Prostate gland (tissue), 2 donors: ENCODE data around the gene SEMA5A. TPM values are rescaled to one million over a fixed set of nuclear protein-coding genes. Genes with fewer than 3 reads are reported as not detected.

ENCODE experiments used
- DNase-seq: peaks from one replicate; pipeline ENCODE4 v3.0.0-alpha.2; 2019; ENCODE audit warnings: low spot score
- H3K27ac ChIP-seq, 2 donors: fragments of 200-600 bp; sonication (generic); 2 replicates each; pipeline ENCODE4 v1.5.1; 2017 to 2019
- H3K27me3 ChIP-seq: fragments of 200-600 bp; sonication (generic); replicated peaks from 2 replicates; pipeline ENCODE4 v1.5.1; 2019; ENCODE audit not compliant: insufficient read depth
- H3K36me3 ChIP-seq, 2 donors: fragments of 200-600 bp; sonication (generic); 1 replicate in 1 of 2; 2 replicates in 1 of 2; pipeline versions ENCODE4 v1.5.1 to v1.8.1; 2017 to 2019
- H3K4me1 ChIP-seq: fragments of 200-600 bp; sonication (generic); replicated peaks from 2 replicates; pipeline ENCODE4 v1.5.1; 2019
- H3K4me3 ChIP-seq, 2 donors: fragments of 200-600 bp; sonication (generic); 2 replicates each; pipeline ENCODE4 v1.5.1; 2017 to 2019
- H3K9me3 ChIP-seq: fragments of 200-600 bp; sonication (generic); 2 replicates; pipeline ENCODE4 v1.5.1; 2017
- POLR2A ChIP-seq: fragments of 450-650 bp; IDR thresholded peaks from one replicate; pipeline ENCODE4 v1.6.1; 2016; ENCODE audit warnings: antibody characterized with exemption, mild to moderate bottlenecking
- POLR2AphosphoS5 ChIP-seq: sonication (generic); formaldehyde crosslinking; IDR thresholded peaks from one replicate; pipeline ENCODE4 v1.6.1; 2017; ENCODE audit warnings: antibody characterized with exemption
- WGBS: methylation state at CpG from one replicate; pipeline ENCODE4 v1.1.5; 2018; 5-methylcytosine and 5-hydroxymethylcytosine counted together
- intact Hi-C: fragments of 100-400 bp; cut with DNase I; formaldehyde crosslinking; loops from one replicate; pipeline ENCODE4 v1.14.2; 2022
- total RNA-seq, 2 donors: library from RNA; depleted of rRNA; stranded (reverse); fragments of >200 nt; gene quantifications; one replicate each; pipeline ENCODE4 v1.1.0, GENCODE V29; 2016
- TF ChIP-seq, protein P1 (sequence below), 4 experiments: fragments of 200-600 bp in 2 of 4; fragments of 450-650 bp in 2 of 4; sonication (generic) in 2 of 4; IDR thresholded peaks; 1 replicate in 3 of 4; 2 replicates in 1 of 4; pipeline ENCODE4 v1.5.1; 2016 to 2019; ENCODE audit warnings: antibody characterized with exemption in 4 of 4, mild to moderate bottlenecking in 2 of 4, moderate library complexity in 2 of 4

The SEMA5A gene
- total RNA-seq, 2 donors from 2014 or later, result 4.5 to 21.7 TPM

DNA sequence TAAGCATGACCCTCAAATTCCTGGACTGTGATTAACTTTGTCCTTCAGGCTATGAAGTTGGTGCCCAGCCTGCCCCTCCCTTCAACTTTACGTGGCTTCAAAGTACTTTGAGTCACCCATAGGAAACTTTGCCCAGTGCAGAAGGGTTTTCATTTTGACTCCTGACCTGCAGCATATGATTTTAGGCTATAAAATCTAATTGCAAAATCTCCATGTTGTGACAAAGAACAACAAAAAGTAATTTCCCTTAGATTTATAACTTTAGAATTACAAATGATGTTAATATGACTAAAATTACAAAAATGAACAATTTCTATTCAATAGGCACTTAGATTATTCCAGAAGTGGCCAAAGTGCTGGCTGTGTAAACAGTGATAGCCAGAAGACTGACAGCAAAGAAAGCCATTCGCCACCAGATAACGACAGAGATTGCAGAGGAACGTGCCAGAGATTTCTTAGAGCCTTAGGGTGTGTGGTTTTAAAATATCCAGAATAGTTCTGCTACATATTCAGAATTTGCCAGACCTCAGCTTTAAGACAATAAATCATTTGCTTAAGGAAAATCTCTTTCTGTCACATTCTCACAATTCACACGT is 197.4 kb downstream of the SEMA5A start:
- no peak overlapping the region for H3K27ac ChIP-seq
- TF ChIP-seq, protein P1, sequence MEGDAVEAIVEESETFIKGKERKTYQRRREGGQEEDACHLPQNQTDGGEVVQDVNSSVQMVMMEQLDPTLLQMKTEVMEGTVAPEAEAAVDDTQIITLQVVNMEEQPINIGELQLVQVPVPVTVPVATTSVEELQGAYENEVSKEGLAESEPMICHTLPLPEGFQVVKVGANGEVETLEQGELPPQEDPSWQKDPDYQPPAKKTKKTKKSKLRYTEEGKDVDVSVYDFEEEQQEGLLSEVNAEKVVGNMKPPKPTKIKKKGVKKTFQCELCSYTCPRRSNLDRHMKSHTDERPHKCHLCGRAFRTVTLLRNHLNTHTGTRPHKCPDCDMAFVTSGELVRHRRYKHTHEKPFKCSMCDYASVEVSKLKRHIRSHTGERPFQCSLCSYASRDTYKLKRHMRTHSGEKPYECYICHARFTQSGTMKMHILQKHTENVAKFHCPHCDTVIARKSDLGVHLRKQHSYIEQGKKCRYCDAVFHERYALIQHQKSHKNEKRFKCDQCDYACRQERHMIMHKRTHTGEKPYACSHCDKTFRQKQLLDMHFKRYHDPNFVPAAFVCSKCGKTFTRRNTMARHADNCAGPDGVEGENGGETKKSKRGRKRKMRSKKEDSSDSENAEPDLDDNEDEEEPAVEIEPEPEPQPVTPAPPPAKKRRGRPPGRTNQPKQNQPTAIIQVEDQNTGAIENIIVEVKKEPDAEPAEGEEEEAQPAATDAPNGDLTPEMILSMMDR (IDR thresholded peaks at IDR 0.05), result no peak
- TF ChIP-seq POLR2AphosphoS5 (no peak), POLR2A (no peak)
- no peak for DNase-seq
- no peaks in the 10 kb centered on the region for H3K27me3 ChIP-seq
- no peaks in the 10 kb centered on the region for H3K4me1 ChIP-seq
- H3K4me3 ChIP-seq, result no peak overlapping the region
- 19% methylated on average over 5 of the region's 5 CpGs for WGBS
- intact Hi-C loops, result no loop called here
- no peaks in the 10 kb centered on the region for H3K36me3 ChIP-seq
- H3K9me3 ChIP-seq, result no peaks in the 10 kb centered on the region

DNA sequence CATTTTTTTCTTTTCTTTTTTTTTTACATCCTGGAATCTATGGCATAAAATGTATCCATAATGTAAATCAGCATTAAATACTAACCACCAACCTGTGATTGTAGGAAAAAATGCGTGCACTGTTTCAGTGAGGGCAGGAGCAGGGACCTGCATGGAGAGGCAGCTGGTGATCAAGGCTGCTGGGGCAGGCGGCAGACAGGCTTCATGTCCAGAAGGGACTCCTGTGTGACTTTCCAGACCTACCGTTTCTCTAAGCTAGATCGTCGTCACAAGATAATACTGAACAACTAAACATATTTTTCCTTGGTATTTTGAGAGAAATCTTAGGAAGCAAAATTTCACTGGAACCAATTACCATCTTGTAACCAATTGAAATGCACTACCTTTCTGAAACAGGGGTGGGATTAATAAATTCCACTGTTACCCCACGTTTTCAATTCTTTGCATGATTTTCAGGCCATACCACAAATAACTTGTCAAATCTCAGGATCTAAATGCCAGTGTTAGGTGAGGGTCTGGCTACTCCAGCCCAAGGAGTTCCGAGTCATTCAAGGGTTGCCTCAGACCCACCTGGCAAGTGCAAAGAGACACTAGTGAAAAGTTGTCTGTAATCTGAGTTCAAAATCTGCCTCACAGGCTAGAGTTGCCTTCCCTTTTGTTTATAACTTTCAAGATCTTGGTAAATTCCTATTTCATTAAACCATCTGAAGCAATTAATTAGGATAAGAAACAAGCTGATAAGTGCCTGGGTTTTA is 198.2 kb downstream of the SEMA5A start:
- DNase-seq, result no peak
- no peak overlapping the region for H3K4me3 ChIP-seq
- no peaks in the 10 kb centered on the region for H3K27me3 ChIP-seq
- no peak for TF ChIP-seq POLR2A
- no peak for TF ChIP-seq POLR2AphosphoS5
- TF ChIP-seq, protein P1 (IDR thresholded peaks at IDR 0.05), result no peak
- H3K9me3 ChIP-seq, result no peaks in the 10 kb centered on the region
- H3K4me1 ChIP-seq, result no peaks in the 10 kb centered on the region
- no peaks in the 10 kb centered on the region for H3K36me3 ChIP-seq
- intact Hi-C loops, result no loop called here
- H3K27ac ChIP-seq, result no peak overlapping the region
- 77% methylated on average over 7 of the region's 7 CpGs for WGBS

DNA sequence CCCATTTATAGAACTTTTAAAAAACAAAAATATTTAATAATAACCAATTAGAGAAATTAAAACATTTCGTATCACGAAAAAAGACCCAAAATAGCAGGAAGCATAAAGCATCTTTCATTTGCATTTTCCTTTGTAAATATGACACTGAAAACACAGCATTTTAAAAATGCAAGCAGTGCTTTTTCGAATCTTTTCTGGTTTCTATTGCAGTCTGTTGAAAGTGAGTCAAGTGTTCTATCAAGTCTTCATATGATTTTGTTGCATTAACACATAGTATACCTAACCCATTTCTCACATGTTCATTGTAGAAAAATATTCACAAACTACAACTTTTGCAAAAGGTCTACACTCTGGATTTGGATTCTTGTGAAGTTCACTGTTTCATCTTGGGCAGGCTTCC is 198.8 kb downstream of the SEMA5A start:
- TF ChIP-seq POLR2AphosphoS5 (no peak), POLR2A (no peak)
- TF ChIP-seq, protein P1 (IDR thresholded peaks at IDR 0.05), result no peak
- 90% methylated on average over 3 of the region's 3 CpGs for WGBS
- no peak overlapping the region for H3K27ac ChIP-seq
- no peaks in the 10 kb centered on the region for H3K36me3 ChIP-seq
- no peaks in the 10 kb centered on the region for H3K9me3 ChIP-seq
- H3K4me3 ChIP-seq, result no peak overlapping the region
- H3K4me1 ChIP-seq, result no peaks in the 10 kb centered on the region
- intact Hi-C loops, result no loop called here
- H3K27me3 ChIP-seq, result no peaks in the 10 kb centered on the region
- DNase-seq, result no peak

DNA sequence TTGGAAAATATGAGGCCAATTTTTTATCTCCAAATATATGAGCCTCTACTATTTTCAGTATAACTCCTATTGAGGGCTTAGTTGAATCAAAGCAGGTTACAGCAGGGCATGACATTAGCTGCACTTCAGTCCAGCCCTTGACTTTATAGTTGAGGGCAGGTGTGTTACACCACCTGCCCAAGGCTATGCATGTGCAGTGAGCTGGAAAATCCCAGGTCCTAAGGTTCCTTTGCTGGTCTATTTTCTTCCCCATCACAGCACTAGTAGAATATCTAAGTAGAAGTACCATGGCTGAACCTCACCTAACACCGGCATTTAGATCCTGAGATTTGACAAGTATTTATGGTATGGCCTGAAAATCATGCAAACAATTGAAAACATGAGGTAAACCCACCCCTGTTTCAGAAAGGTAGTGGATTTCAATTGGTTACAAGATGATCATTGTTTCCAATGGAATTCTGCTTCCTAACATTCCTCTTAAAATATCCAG is 201.1 kb downstream of the SEMA5A start:
- no peak for DNase-seq
- intact Hi-C loops, result no loop called here
- Histone ChIP-seq H3K4me3 (no peak overlapping the region), H3K9me3 (no peaks in the 10 kb centered on the region), H3K4me1 (no peaks in the 10 kb centered on the region), H3K27me3 (no peaks in the 10 kb centered on the region), H3K27ac (no peak overlapping the region), H3K36me3 (no peaks in the 10 kb centered on the region)
- TF ChIP-seq POLR2A, result no peak
- TF ChIP-seq, protein P1 (IDR thresholded peaks at IDR 0.05), result no peak
- no peak for TF ChIP-seq POLR2AphosphoS5
- 100% methylated on average over 1 of the region's 1 CpG for WGBS
